ENCODE results near the gene FHIT.

DNA sequence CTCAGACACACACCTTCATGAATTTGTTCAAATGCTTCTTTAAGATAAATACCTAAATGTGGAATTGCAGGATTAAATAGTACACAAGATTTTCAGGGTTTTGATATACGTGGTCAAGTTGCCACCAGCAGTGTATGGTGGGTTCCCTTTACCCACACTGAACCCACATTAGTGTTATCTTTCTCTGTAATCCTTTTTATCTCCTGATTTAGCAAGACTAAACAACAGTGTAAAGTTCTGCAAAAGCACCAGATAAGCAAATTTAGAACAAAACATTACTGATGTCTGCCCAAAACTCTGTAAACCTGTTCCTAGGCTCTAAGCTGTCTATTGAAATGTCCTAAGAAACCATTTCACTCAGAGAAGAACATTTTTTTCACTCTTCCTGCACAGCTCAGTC is 352.9 kb downstream of the FHIT start:
- no peak for TF ChIP-seq EZH2phosphoT487 (IDR thresholded peaks at IDR 0.05; ENCODE audit: borderline replicate concordance, low read length)
- TF ChIP-seq, protein P1, sequence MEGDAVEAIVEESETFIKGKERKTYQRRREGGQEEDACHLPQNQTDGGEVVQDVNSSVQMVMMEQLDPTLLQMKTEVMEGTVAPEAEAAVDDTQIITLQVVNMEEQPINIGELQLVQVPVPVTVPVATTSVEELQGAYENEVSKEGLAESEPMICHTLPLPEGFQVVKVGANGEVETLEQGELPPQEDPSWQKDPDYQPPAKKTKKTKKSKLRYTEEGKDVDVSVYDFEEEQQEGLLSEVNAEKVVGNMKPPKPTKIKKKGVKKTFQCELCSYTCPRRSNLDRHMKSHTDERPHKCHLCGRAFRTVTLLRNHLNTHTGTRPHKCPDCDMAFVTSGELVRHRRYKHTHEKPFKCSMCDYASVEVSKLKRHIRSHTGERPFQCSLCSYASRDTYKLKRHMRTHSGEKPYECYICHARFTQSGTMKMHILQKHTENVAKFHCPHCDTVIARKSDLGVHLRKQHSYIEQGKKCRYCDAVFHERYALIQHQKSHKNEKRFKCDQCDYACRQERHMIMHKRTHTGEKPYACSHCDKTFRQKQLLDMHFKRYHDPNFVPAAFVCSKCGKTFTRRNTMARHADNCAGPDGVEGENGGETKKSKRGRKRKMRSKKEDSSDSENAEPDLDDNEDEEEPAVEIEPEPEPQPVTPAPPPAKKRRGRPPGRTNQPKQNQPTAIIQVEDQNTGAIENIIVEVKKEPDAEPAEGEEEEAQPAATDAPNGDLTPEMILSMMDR (conservative IDR thresholded peaks at IDR 0.05; ENCODE audit: low read depth, low read length): no peak

Measured in PC-3 (cell line).